SH-SY5Y (cell line): Measurements from ENCODE around the gene MRPS18A.

Experiments
- GATA2 ChIP-seq: IDR thresholded peaks from 2 replicates; pipeline ENCODE4 v1.6.1; 2011; ENCODE audit warnings: mild to moderate bottlenecking, low read depth, low read length
- GATA3 ChIP-seq: IDR thresholded peaks from 2 replicates; pipeline ENCODE4 v1.6.1; 2011; ENCODE audit warnings: low read depth, mild to moderate bottlenecking, low read length, moderate library complexity

- TF ChIP-seq GATA2 = no peak
- no peak for TF ChIP-seq GATA3
Observed at GRCh38 chr6:43679057-43679456, 8.5 kb downstream of the MRPS18A start.
